HG03575 (cell line): Measurements from ENCODE around the gene NMU.
"Not testable (repeated sequence)": the region's sequence is repeated elsewhere in the genome, so short reads cannot be mapped to it uniquely, and the experiment has no call there.

ENCODE experiments used
- ATAC-seq: cut with Tn5 transposase; IDR thresholded peaks from one replicate; pipeline ENCODE4 v1.9.1; 2021; ENCODE audit not compliant: unreplicated experiment, insufficient number of reproducible peaks, low FRiP score; ENCODE audit errors: extremely low read depth

Gene NMU, protein sequence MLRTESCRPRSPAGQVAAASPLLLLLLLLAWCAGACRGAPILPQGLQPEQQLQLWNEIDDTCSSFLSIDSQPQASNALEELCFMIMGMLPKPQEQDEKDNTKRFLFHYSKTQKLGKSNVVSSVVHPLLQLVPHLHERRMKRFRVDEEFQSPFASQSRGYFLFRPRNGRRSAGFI

DNA sequence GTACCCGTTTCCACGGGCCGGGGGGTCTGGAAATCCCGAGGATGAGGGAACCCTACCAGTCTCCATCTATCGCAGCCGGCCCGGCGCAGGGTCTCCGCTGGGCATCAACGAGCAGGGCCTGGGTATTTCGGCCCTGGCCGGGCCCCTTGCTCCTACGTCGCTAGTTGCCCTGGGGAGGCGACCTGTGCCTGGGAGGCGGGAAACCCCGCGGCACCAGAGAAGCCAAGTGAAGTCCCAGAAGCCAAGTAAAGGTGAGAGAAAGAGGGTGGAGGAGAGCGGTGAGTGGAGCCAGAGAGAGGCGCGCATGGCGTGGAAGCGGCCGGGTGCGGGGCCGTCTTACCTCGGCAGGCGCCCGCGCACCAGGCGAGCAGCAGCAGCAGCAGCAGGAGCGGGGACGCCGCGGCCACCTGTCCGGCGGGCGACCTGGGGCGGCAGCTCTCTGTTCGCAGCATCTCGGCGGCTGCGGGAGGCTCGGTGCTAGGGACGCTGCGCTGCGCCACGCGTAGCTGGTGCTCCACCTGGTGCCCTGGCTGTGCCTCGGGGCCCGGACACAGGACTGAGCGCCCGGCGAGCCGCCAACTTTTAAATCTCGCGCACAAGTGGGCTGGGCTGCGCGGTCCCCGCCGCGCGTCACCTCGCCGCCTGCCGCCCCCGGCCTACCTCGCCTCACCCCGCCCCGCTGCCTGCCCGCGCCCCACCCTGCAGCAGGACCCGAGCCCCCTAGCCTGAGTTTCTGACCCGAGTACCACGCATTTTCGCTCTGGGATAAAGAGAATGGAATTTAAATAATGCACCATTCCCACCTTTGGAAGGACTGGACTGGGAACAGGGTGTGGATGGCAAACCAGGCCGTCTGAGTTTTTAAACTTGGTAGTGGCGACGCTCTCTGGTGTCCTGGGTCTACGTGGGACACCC lies at the start of gene NMU:
Gene NMU, minus strand, starts transcription at position 558 of the 915 bp plus-strand sequence. Its CDS starts 106 bp downstream, at position 452.
- ATAC-seq, result no peak

DNA sequence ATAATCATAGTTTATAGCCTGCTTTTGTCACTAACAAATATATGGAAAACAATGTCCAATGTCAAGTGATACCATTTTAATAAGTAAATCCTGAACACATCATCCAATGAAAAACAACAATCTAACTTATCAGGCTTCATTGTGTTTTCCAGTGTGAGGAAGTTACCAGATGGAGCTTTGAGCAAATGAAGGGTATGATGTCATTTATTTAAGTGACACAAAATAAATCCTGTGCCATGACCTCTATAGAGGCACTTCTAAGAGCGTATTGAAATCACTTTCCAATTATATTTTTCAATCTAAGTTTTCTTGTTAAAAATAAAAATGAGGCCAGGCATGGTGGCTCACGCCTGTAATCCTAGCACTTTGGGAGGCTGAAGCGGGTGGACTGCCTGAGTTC lies 48.2 kb upstream of the NMU start:
- no peak for ATAC-seq

DNA sequence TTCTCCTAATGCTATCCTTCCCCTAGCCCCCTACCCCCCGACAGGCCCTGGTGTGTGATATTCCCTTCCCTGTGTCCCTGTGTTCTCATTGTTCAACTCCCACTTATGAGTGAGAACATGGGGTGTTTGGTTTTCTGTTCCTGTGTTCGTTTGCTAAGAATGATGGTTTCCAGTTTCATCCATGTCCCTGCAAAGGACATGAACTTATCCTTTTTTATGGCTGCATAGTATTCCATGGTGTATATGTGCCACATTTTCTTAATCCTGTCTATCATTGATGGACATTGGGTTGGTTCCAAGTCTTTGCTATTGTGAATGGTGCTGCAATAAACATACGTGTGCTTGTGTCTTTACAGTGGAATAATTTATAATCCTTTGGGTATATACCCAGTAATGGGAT lies 46.7 kb upstream of the NMU start:
- ATAC-seq, result not testable (repeated sequence)

DNA sequence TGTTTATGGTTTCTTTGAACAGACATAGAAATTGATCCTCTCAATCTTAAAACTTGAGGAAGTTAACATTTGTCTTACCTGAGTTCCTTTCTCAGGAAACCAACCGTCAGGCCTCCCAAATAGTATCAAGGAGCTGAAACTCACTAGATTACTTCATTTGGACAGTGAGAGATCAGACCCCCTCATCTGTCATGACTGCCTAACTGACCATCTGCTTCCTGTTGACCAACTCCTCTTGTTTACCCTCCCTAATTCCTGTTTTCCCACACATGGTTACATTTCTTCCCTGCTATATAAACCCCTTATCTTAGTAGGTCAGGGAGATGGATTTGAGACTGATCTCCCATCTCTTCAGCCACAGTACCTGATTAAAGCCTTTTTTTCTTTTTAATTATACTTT lies 46.2 kb upstream of the NMU start:
- no peak for ATAC-seq

DNA sequence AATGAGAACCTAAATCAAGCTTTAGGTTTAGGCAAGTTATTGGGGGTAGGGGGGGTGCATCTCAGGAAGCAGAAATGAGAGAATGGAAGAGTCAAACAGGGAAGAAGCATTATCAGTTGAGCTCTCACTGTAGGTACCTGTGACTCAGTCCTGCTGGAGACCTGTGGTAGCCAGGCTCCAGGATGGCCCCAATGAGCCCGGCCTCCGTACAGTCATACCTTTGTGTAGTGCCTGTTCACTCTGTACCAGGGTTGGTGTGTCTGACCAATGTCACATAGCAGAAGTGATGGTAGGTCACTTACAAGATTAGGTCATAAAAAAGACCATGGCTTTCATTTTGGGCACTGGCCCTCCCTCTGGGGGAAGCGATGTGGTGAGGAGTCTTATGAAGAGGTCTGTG lies 45.3 kb upstream of the NMU start:
- ATAC-seq, result no peak

DNA sequence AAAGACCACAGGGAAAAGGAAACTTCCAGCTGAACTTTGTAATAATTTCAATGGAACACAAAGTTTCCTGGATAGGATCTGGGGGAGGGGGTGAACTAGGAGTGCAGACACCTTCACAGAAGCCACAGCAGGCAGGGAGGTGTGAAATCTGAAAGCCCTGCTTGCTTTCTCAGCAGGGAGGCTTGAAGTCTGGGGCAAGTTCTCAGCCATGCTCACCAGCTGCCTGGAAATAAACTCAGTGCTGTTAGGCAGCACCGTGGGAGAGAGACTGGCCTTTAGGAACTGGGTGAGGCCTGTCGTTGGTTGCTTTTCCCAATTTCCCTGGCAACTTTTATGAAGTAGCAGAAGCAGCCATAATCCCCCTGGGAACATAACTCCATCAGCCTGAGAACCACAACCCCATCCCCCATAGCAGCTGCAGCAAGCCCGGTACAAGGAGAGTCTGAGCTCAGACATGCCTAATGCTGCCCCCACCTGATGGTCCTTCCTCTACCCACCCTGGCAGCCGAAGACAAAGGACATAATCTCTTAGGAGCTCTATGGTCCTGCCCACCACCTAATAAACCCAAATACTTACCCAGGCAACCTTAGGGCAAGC lies 39.2 kb upstream of the NMU start:
- no peak for ATAC-seq

DNA sequence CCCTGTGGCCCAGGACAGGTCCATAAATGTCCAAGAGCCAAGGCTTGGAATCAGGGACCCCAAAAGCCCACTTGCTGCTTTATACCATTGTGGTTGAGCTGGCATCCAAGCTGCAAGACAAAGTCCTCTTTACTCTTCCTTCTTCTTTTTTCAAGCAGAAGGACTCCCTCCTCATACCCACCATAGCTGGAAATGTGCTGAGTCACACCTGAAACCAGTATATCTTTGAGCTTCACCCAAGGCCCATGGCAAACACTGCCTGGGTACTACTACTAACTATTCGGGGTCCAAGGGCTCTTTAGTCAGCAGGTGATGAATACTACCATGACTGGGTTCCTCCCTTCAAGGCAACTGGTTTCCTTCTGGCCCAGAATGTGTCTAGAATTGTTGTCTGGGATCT lies 37.3 kb upstream of the NMU start:
- ATAC-seq, result no peak

DNA sequence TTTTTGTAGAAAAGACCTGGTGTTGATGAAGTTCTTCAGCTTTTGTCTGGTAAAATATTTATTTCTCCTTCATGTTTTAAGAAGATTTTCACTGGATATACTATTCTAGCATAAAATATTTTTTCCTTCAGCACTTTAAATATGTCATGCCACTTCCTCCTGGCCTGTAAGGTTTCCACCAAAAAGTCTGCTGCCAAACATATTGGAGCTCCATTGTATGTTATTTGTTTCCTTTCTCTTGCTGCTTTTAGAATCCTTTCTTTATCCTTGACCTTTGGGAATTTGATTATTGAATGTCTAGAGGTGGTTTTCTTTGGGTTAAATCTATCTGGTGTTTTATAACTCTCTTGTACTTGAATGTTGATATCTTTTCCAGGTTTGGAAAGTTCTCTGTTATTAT lies 35.6 kb upstream of the NMU start:
- no peak for ATAC-seq

DNA sequence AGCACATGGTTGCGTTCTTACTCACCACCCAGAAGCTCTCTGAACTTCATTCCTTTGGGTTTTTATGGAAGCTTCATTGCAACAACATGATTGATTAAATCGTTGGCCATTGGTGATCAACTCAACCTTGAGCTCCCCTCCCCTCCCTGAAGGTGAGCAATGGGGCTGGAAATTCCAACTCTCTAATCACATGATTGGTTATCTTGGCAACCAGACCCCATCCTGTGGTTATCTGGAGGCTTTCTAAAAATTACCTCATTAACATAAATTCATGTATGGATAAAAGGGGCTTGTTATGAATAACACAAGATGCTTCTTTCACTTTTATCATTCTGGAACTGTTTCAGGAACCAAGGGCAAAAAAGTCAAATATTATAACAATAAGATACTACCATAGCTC lies 34.6 kb upstream of the NMU start:
- no peak for ATAC-seq

DNA sequence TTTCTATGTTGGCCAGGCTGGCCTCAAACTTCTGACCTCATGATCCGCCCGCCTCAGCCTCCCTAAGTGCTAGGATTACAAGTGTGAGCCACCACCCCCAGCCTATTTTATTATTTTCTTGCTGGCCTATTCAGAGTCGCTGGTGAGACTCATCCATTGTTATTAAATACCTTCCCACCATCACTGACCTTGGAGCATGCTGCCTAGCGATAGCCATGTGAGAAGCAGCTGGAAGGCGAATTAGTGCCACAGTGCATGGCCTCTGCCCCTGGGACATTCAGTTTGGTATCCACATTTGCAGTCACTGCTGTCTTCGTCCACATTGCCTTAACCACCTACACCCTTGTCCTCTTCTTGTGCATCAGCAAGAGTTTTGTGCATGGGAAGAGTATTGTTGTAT lies 32.4 kb upstream of the NMU start:
- ATAC-seq, result no peak

DNA sequence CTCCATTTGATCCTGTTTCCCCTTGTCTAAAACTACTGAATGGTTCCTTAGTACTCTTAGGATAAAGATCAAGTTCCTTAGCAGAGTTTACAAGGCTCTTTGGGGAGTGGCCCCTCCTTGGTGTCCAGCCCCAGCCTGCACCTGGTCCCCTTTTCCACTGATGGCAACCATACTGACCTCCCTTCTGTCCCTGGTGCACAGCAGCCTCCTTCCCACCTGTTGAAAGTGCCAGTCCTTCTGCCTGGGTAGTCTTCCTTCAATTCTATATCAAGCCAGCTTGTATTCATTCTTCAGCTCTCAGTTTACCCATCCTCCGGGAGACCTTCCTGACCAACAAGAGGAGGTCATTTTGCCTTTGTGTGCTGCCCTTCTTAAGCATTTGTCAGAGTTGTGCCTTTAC lies 30.4 kb upstream of the NMU start:
- no peak for ATAC-seq

DNA sequence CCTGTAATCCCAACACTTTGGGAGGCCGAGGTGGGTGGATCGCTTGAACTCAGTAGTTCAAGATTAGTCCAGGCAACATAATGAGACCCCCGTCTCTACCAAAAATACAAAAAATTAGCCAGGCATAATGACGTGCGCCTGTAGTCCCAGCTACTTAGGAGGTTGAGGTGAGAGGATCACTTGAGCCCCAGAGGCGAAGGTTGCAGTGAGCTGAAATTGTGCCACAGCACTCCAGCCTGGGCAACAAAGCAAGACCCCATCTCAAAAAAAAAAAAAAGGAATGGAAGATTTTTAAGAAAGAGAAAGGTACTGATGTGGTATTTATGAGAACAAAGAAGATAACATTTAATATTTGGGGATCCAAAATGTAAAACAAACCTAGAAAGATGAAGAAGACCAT lies 27.0 kb upstream of the NMU start:
- ATAC-seq, result no peak

DNA sequence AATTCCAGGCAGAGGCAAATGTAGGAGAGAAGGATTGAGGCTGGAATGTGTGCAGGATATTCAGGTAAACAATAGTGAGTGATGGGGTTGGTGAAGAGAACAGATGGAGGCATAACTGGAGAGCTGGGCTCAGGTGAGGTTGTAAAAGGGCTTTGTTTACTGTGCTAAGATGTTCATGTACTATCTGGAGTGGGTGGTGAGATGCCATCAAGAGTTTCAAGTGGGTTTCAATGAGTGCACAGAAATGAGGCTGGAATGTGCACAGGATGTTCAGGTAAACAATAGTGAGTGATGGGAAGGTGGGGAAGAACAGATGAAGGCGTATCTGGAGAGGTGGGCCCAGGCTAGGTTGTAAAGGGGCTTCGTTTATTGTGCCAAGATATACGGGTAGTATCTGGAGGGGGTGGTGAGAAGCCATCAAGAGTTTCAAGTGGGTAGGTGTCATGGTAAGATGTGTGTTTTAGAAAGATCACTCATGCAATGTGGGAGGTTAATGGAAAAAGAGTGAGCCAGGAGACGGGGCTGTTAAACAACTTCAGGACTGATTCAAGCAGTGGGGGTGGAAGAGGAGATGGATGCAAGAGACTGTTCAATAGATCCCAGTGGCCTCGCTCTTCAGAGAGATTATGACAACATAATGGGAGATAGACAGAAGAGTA lies 25.4 kb upstream of the NMU start:
- no peak for ATAC-seq

DNA sequence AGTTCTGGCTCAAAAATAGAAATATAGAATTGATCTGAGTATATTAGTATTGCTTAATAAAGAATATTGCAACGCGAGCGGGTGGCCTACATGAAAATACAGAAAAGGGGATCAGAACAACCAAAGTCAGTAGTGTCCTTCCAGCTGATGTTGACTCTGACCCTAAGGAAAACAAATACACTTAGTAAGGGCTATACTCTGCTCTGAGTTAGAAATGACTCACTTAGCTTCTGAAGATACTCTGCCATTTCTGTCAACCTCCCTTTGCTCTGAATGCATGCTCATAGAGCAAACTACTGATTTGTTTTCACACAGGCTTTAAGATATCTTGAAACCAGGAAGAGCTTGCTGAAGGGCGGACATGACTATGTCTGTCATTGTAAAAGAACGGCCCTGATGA lies 22.6 kb upstream of the NMU start:
- ATAC-seq, result no peak

DNA sequence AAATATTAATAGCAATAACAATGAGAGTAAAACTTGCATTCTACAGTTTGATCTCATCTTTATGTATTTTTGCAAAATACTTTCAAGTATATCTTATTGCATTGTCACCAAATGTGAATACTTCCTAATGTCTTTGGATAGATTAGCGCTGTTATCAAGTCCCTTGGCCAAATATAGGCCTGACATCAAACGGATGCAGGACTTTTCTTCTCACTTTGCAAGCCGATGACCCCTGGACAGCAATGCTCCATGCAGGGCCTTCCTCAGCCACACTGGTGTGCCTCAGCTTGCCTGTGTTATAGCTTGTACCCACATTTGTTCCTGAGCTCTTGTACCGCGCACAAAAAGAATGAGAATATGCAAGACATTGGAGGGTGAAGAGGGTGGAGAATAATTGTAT lies 18.0 kb upstream of the NMU start:
- ATAC-seq, result no peak

DNA sequence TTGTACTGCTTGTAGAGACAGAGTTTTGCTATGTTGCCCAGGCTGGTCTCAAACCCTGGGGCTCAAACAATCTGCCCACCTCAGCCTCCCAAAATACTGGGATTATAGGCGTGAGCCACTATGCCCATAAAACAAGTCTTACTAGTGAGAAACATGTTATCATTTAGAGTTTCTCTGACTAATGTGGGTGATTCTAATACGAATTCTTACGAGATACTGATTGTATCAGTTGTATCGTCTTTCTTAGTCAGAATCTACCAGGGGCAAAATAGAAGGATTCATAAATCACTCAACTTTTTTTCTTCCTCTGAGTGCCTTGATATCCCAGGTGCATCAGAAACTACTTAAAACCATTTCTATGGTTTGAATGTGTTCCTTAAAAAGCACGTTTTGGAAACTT lies 14.4 kb upstream of the NMU start:
- ATAC-seq, result no peak

DNA sequence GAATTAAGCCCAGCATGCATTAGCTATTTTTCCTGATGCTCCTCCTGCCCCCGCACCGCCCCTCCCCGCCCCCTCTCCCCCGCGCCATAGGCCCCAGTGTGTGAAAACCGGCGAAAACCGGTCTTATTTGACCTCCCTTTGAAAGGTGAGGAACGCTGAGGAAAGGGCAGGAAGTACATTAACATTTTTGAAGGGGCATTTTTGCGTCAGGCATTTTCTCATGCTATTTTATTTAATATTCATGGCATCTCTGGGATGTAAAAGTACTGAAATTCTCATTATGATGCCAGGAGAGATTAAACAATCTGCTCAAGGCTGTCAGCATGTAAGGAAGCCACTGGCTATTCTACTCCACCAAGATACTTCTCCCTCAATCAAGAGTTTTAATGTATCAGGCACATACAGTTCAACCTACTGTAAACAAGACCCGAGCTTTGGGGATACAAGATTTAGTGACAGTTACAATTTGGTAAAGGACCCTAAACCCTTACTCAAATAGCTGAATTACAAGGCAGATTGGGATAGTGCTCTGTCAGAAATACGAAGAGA lies 1.2 kb upstream of the NMU start:
- no peak for ATAC-seq

DNA sequence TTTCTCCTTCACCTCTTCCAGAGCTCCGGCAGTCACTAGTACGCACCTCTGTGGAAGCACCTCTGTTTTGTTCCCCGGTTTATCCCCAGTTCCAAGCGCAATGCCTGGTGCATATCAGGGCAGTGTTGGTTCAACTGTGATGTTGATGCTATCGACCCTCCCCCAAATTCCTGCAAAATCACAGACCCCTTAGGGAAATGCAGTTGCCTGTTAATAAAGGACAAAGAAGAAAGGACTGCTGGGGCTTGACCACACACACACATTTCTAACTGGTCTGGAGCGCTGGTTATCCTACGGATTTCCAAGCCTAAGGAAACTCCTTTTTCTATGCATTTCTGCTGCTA lies 530 bp upstream of the NMU start:
- ATAC-seq, result no peak

DNA sequence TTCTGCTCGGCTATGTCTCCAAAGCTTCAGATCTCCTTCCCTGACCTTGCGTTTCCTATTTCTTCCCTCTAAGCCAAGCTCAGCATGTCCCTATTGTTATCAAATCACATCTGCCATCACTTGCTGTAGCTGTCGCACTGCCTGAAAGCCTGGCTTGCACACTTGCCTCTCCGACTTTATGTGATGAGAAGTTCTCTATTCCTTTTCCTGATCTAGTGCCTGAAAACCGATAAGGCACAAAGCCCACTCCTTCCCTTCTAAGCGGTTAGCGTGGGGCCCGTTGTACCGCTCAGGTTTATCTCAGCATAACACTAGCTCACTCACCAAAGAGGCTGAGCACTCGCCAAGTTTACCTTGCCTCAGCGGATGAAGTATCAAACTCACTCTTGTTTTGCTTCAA lies 816 bp downstream of the NMU start:
- ATAC-seq, result no peak
